IMR-90 (cell line): ENCODE data around the gene GOLIM4. TPM values are rescaled to one million over a fixed set of nuclear protein-coding genes. Genes with fewer than 3 reads are reported as not detected.
A peak's percentile ranks its signal among the peaks of the same experiment; 100 is the strongest.

ENCODE experiments used
- ATAC-seq: fragments of 200-7000 bp; cut with Tn5 transposase; 2 replicates; pipeline ENCODE4 v1.9.1; 2020; ENCODE audit warnings: low read depth, mild to moderate bottlenecking, moderate library complexity
- BruUV-seq: library from RNA; stranded (reverse); fragments of 400-500 nt; replicated peaks from 2 replicates; lab custom pipeline; 2021; lab: Mats Ljungman, UMichigan
- CTCF ChIA-PET: fragments of 300-600 bp; formaldehyde crosslinking; extraction: SDS; loops from one replicate; lab custom pipeline; 2021; ENCODE audit warnings: antibody characterized with exemption; lab: Yijun Ruan, JAX
- POLR2A ChIA-PET: fragments of 300-600 bp; sonication (Branson Sonifier 250); formaldehyde crosslinking; loops from one replicate; lab custom pipeline; 2022; ENCODE audit warnings: antibody characterized with exemption; ENCODE audit not compliant: unreplicated experiment; lab: Charles Lee
- DNase-seq: peaks from one replicate; pipeline ENCODE4 v3.0.0; 2013
- H2AFZ ChIP-seq: replicated peaks from 2 replicates; pipeline ENCODE3; 2013; ENCODE audit warnings: low read length, mild to moderate bottlenecking; ENCODE audit not compliant: poor library complexity
- H2AK5ac ChIP-seq: 2 replicates; pipeline ENCODE4 v1.6.1; 2013; ENCODE audit warnings: low read depth, low read length, inconsistent platforms
- H2AK9ac ChIP-seq: replicated peaks from 2 replicates; pipeline ENCODE3; 2013; ENCODE audit warnings: mild to moderate bottlenecking, low read depth, low read length, moderate library complexity; ENCODE audit not compliant: poor library complexity
- H2BK120ac ChIP-seq: 2 replicates; pipeline ENCODE4 v1.6.1; 2013; ENCODE audit warnings: low read depth, low read length, inconsistent platforms
- H2BK15ac ChIP-seq: 3 replicates; pipeline ENCODE4 v1.6.1; 2013; ENCODE audit warnings: low read depth, low read length, inconsistent platforms
- H2BK20ac ChIP-seq: 2 replicates; pipeline ENCODE4 v1.6.1; 2013; ENCODE audit warnings: low read depth, mild to moderate bottlenecking, inconsistent platforms, low read length, moderate library complexity
- H2BK5ac ChIP-seq: 2 replicates; pipeline ENCODE4 v1.6.1; 2013; ENCODE audit warnings: mild to moderate bottlenecking, low read depth, low read length, inconsistent platforms; ENCODE audit not compliant: poor library complexity, severe bottlenecking
- H3K14ac ChIP-seq: replicated peaks from 2 replicates; pipeline ENCODE4 v1.6.1; 2013; ENCODE audit warnings: low read depth, low read length, inconsistent platforms
- H3K18ac ChIP-seq: 2 replicates; pipeline ENCODE4 v1.6.1; 2013; ENCODE audit warnings: low read depth, low read length, control low read depth
- H3K23ac ChIP-seq: 2 replicates; pipeline ENCODE4 v1.6.1; 2013; ENCODE audit warnings: low read depth, low read length, inconsistent platforms
- H3K27ac ChIP-seq: 2 replicates; pipeline ENCODE4 v1.5.1; 2013; ENCODE audit warnings: mild to moderate bottlenecking, control low read depth, low read length; ENCODE audit not compliant: insufficient read depth
- H3K27me3 ChIP-seq: 2 replicates; pipeline ENCODE4 v1.6.1; 2013; ENCODE audit warnings: low read length; ENCODE audit not compliant: control insufficient read depth, insufficient read depth
- H3K36me3 ChIP-seq: 2 replicates; pipeline ENCODE4 v1.6.1; 2013; ENCODE audit warnings: low read length, mixed read lengths; ENCODE audit not compliant: control insufficient read depth, insufficient read depth
- H3K4ac ChIP-seq: 2 replicates; pipeline ENCODE4 v1.6.1; 2013; ENCODE audit warnings: low read depth, low read length, inconsistent platforms
- H3K4me1 ChIP-seq: 2 replicates; pipeline ENCODE4 v1.6.1; 2013; ENCODE audit warnings: low read length, mixed read lengths; ENCODE audit not compliant: control insufficient read depth, insufficient read depth
- H3K4me2 ChIP-seq: 2 replicates; pipeline ENCODE4 v1.6.1; 2013; ENCODE audit warnings: low read depth, mild to moderate bottlenecking, control low read depth, low read length, moderate library complexity
- H3K4me3 ChIP-seq: 2 replicates; pipeline ENCODE4 v1.5.1; 2013; ENCODE audit warnings: low read depth, mild to moderate bottlenecking, control low read depth, low read length, moderate library complexity; ENCODE audit not compliant: insufficient read depth
- H3K56ac ChIP-seq: 2 replicates; pipeline ENCODE4 v1.6.1; 2013; ENCODE audit warnings: low read length, inconsistent platforms; ENCODE audit not compliant: insufficient read depth; ENCODE audit errors: extremely low read depth
- H3K79me1 ChIP-seq, 2 experiments: 2 replicates each; pipeline ENCODE4 v1.6.1; 2013; ENCODE audit warnings: low read length in 2 of 2, inconsistent platforms in 1 of 2, low read depth in 1 of 2
- H3K9ac ChIP-seq: 2 replicates; pipeline ENCODE4 v1.6.1; 2013; ENCODE audit warnings: low read depth, low read length, control low read depth
- H3K9me1 ChIP-seq: 2 replicates; pipeline ENCODE4 v1.6.1; 2013; ENCODE audit warnings: low read length, inconsistent platforms; ENCODE audit not compliant: insufficient read depth
- H3K9me3 ChIP-seq: 2 replicates; pipeline ENCODE4 v1.6.1; 2013; ENCODE audit warnings: low read length; ENCODE audit not compliant: control insufficient read depth, insufficient read depth
- H4K20me1 ChIP-seq: 2 replicates; pipeline ENCODE4 v1.6.1; 2013; ENCODE audit warnings: low read length, inconsistent platforms; ENCODE audit not compliant: insufficient read depth
- H4K5ac ChIP-seq: 2 replicates; pipeline ENCODE4 v1.6.1; 2013; ENCODE audit warnings: mild to moderate bottlenecking, low read depth, low read length, control low read depth
- H4K8ac ChIP-seq, 2 experiments: 2 replicates each; pipeline ENCODE4 v1.6.1; 2013; ENCODE audit warnings: low read depth in 2 of 2, low read length in 2 of 2, control low read depth in 1 of 2, inconsistent platforms in 1 of 2
- H4K91ac ChIP-seq: 2 replicates; pipeline ENCODE4 v1.6.1; 2013; ENCODE audit warnings: low read depth, low read length, inconsistent platforms; ENCODE audit not compliant: insufficient read depth
- CEBPB ChIP-seq: IDR thresholded peaks from 2 replicates; pipeline ENCODE4 v1.6.1; 2012; ENCODE audit warnings: low read depth, low read length, improper control_type of control experiment
- CTCF ChIP-seq: conservative IDR thresholded peaks from 2 replicates; pipeline ENCODE4 v1.5.1; 2012; ENCODE audit warnings: mild to moderate bottlenecking, low read depth, low read length, improper control_type of control experiment
- NFE2L2 ChIP-seq: fragments of 150-350 bp; IDR thresholded peaks from 2 replicates; pipeline ENCODE4 v1.6.1; 2016; ENCODE audit warnings: low read depth, mild to moderate bottlenecking, low read length
- RAD21 ChIP-seq: IDR thresholded peaks from 2 replicates; pipeline ENCODE4 v1.6.1; 2012; ENCODE audit warnings: low read length, improper control_type of control experiment
- RCOR1 ChIP-seq: IDR thresholded peaks from 2 replicates; pipeline ENCODE4 v1.6.1; 2012; ENCODE audit warnings: mild to moderate bottlenecking, low read length, improper control_type of control experiment; ENCODE audit not compliant: insufficient replicate concordance
- SMC3 ChIP-seq: fragments of 150-350 bp; IDR thresholded peaks from 2 replicates; pipeline ENCODE4 v1.6.1; 2016; ENCODE audit warnings: low read depth, mild to moderate bottlenecking, antibody characterized with exemption, low read length, moderate library complexity
- WGBS, 2 experiments: methylation state at CpG; one replicate each; pipeline versions ENCODE4 v1.1.5 to v1.1.7; 2013; ENCODE audit warnings: missing lambda C conversion rate in 2 of 2; ENCODE audit not compliant: insufficient read length in 1 of 2; ENCODE audit errors: extremely low coverage in 2 of 2; 5-methylcytosine and 5-hydroxymethylcytosine counted together
- dilution Hi-C: fragments of 300-500 bp; cut with HindIII; formaldehyde crosslinking; loops from one replicate; pipeline ENCODE4 v1.14.3; 2018; ENCODE audit warnings: low sequenced_read_pairs; ENCODE audit not compliant: unreplicated experiment
- in situ Hi-C: fragments of 300-500 bp; cut with MboI; formaldehyde crosslinking; loops from 3 replicates; pipeline ENCODE4 v1.14.3; 2019; ENCODE audit warnings: low sequenced_read_pairs, inconsistent platforms, mixed read lengths
- intact Hi-C: fragments of 100-400 bp; cut with micrococcal nuclease; formaldehyde crosslinking; loops from 2 replicates; pipeline ENCODE4 v1.10.0; 2022
- polyA plus RNA-seq, 3 experiments: library from polyadenylated mRNA; depleted of rRNA; stranded (reverse); fragments of >200 nt; gene quantifications; 2 replicates each; pipeline ENCODE4 v1.2.3, GENCODE V29; 2012; ENCODE audit warnings: low replicate concordance in 1 of 3
- total RNA-seq: library from RNA; depleted of rRNA; stranded (reverse); fragments of >200 nt; gene quantifications from 2 replicates; pipeline ENCODE4 v1.2.3, GENCODE V29; 2012

The GOLIM4 gene
- total and polyA plus RNA-seq, 2 of the 4 experiments (the other 2 are of a cell fraction), result 44.6 to 71.2 TPM

- Histone ChIP-seq H4K8ac (no peak overlapping the region), H3K9me1 (no peaks in the 10 kb centered on the region), H2BK5ac (no peak overlapping the region), H2AK9ac (no peak overlapping the region), H3K4me1 (peaks cover 13% of the 10 kb centered on the region), H3K56ac (no peak overlapping the region), H3K4me2 (no peak overlapping the region), H3K27ac (no peak overlapping the region), H3K27me3 (no peaks in the 10 kb centered on the region), H4K91ac (no peak overlapping the region), H3K9me3 (no peaks in the 10 kb centered on the region), H3K79me1 (peaks cover 5 to 39% of the 10 kb centered on the region in 2 experiments), H3K9ac (no peak overlapping the region), H2AFZ (no peak overlapping the region), H3K4ac (0 out of 2 replicates have a peak overlapping the region, but pooled peaks have one; percentile 35), H4K20me1 (peaks cover 30% of the 10 kb centered on the region; the same call in 1 of the 2 replicates), H3K4me3 (no peak overlapping the region), H4K5ac (no peak overlapping the region), H3K14ac (no peak overlapping the region), H2AK5ac (no peak overlapping the region), H2BK20ac (no peak overlapping the region), H3K36me3 (no peaks in the 10 kb centered on the region; the same call in 1 of the 2 replicates), H2BK15ac (no peak overlapping the region), H3K23ac (peak overlapping the region; percentile 45; the same call in 1 of the 2 replicates), H2BK120ac (no peak overlapping the region), H3K18ac (no peak overlapping the region)
- POLR2A ChIA-PET, result no interaction called here
- dilution Hi-C loops, result no loop called here
- DNase-seq, result no peak
- no TSS peak for BruUV-seq
- TF ChIP-seq RAD21 (no peak), SMC3 (no peak), CEBPB (no peak), CTCF (no peak), RCOR1 (no peak), NFE2L2 (no peak)
- no peak for ATAC-seq
- intact Hi-C loops, result loop anchor here (5.0 kb wide), 1 partner anchor 149 kb away; no protein-coding TSS in a partner anchor
- in situ Hi-C loops, result loop anchor here (25.0 kb wide), 2 partner anchors 1021 to 1671 kb away; partner anchors contain the start of genes ACTRT3, MYNN and TERC
- CTCF ChIA-PET, result no interaction called here
- WGBS, 2 experiments, result no CpG with 5 or more reads among the region's 3 CpGs
Observed at GRCh38 chr3:168091302-168091858, 4.3 kb downstream of the GOLIM4 start.
